ENCODE data around the gene COL25A1. TPM values are rescaled to one million over a fixed set of nuclear protein-coding genes. Genes with fewer than 3 reads are reported as not detected.
"Not testable (repeated sequence)": the region's sequence is repeated elsewhere in the genome, so short reads cannot be mapped to it uniquely, and the experiment has no call there.

COL25A1 gene
- total RNA-seq, 1 donor from 2014 or later = 0.73 TPM

DNA sequence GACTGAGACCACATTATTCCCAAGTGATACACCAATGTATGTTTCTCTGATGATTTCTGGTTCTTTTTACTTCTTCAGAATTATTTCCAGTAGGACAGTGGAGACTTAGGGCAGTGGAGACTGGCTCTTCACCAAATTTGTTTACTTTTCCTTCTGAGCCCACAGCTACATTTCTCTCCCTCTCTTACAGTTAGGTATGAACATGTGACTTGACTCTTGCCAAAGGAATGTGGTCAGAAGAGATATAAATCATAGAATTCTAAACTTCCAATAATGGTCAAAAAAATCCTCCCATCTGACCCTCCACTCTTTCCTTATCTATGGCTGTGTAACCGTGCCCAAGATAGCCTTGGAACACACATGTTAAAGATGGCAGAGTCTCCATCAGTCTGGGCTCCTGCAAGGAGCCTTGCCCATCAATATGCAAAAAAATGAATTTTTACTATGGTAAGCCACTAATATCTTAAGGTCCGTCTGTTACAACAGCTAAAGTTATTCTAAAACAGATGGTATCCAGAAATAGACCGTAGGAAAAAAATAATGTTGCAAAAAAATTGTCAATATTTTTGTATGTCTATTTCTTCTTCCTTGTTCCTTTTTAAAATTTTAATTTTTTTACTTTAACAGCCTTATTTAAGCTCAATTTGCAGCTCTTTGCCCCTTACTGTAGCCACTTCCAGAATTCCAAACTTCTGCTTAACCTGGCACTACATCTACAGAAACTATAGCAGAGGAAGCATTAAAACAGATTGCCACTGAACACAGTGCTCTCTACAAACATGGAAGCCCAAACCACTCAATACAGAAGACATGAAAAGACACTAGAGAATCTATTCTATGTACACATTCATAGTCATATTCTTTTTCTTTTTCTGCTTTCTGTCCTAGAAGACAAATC lies 260.7 kb downstream of the COL25A1 start:
- intact Hi-C loops (cut with DNase I) = no loop called here

DNA sequence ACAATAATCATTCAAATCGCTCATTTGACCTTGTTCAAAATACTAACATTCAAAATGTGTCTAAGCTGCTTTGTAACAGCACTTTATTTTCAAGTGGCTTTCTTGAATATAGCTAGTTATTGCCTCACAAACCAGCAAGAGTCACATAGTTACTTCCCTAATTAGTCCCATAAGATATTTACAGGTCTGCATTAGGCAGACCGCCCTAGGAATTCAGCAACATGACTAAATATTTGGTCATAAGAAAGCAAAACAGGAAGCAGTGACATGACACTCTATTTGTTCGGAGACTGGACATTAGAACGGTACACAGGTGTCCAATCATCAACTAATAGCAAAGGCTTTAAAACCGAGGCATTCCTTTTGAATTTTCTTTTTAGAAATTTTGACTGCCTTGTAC lies 262.0 kb downstream of the COL25A1 start:
- DNase-seq (ENCODE audit: missing footprints) (no peak), ATAC-seq (no peak)
- intact Hi-C loops (cut with DNase I) = no loop called here

More for the DNA sequence above, 260.7 kb downstream of the COL25A1 start:
- no peak for ATAC-seq
- DNase-seq (ENCODE audit: missing footprints) = no peak

DNA sequence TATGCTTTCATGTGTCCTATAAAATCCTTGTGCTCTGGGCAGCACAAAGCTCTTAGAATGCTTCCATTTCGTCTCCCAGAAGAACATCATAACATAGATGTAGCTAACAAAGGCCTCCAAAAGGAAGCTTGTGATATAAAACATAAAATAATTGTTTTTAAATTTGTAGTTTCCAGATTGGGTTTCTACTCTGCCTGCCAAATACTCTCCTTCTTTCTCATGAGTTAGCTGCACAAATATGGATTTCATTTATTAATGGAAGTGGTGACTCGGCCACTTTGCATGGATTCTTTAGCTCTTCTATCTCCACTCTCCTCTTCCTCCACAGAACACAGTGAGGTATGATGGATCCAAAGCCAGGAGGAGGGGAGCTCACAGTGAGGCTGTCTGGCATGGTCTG lies 265.4 kb downstream of the COL25A1 start:
- DNase-seq (ENCODE audit: missing footprints) (no peak), ATAC-seq (no peak)
- intact Hi-C loops (cut with DNase I) = no loop called here

DNA sequence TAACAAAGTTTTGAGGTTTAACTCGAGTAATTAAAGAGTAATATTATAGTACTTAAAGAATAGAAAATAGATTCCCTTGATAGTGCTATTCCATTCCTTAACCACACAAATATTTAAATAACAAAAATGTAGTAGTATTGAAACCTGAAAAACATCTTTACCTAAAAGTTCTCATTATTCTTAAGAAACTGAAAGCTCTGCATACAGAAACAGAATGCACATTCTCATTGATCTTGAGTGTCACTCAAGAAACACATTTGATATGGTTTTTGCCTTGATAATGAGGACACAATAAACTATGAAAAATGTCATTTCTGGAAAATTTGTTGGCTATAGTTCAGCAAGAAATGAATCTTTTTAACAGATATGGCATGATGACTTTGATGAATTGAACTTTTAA lies 268.5 kb downstream of the COL25A1 start:
- intact Hi-C loops (cut with DNase I) = no loop called here
- DNase-seq (ENCODE audit: missing footprints) (no peak), ATAC-seq (no peak)

DNA sequence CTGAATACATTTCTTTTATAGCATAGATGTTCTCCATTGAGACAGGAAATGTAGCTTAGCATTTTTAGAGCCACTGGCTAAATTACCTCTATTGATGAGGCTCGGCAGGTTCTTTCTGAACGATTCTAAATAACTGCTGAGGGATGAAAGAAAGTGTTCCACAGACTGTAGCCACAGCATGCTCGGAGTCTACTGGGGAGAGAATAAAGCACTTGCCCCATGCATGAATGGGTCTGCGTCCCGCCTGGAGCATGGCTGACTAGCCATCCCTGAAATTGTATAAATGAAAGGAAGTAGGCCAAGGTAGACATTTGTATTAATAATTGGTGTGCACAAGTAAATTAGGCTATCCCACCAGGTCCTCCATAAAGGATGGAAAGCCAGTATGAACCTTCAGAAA lies 269.8 kb downstream of the COL25A1 start:
- no peak for ATAC-seq
- intact Hi-C loops (cut with DNase I) = no loop called here
- DNase-seq (ENCODE audit: missing footprints) = no peak

DNA sequence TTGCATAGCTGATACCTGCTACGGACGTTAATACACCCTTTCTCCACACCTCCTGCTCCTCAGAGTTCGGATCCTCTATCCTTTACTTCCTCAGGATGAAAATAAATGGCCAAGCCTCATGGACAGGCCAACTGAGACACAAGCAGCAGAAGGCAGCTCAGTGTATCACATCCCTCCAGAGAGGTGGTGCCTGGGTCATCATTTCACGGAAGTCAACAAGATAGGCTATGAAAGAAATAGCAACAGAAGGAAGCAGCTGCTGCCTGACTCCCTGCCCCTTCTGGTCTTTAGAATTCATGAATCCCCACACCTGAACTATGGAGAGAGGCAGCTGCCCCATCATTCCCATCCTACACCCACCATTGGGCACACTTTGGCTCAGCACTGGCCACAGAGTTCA lies 272.5 kb downstream of the COL25A1 start:
- DNase-seq (ENCODE audit: missing footprints) = no peak
- intact Hi-C loops (cut with DNase I) = no loop called here

DNA sequence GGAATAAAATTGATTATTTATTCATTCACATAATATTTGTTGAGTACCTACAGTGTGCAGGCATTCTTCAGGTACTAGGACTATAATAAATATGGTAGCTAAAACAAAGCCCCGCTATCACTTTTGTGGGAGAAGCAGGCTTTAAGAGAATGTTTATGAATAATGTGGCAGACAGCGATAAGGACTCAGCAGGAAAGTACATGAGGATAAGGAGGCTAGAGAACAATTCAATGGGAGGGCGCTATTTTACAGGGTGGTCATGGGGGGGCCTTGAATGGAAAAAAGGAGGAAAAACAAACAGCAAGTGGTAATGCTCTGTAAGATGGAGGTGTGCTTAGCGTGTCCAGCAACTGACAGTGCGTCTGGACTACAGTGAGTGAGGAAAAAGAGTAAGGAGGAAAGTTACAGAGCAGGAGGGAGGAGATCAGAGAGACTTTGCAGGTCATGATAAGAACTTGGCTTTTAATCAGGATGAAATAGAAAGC lies 275.4 kb downstream of the COL25A1 start:
- DNase-seq (ENCODE audit: missing footprints) (no peak), ATAC-seq (no peak)
- intact Hi-C loops (cut with DNase I) = no loop called here

More for the DNA sequence above, 272.5 kb downstream of the COL25A1 start:
- no peak for ATAC-seq

DNA sequence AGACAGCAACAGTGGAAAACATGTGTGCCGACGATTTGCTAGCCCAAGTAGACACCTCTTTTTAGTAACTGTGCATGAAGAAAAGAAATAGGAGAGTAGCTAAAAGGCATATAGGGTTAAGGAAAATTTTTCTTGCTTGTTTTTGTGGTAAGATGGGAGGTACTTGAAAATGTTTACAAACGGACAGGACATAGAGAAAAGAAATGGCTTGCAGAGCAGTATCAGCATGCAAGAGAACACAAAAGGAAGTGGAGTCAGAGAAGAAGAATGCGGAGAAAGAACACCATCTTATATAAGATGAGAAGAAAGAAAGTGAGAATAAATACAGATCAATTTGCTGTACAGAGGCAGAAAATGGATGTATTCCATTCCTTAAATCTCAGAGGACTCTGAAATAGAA lies 275.9 kb downstream of the COL25A1 start:
- intact Hi-C loops (cut with DNase I) = no loop called here
- no peak for DNase-seq (ENCODE audit: missing footprints)
- no peak for ATAC-seq

DNA sequence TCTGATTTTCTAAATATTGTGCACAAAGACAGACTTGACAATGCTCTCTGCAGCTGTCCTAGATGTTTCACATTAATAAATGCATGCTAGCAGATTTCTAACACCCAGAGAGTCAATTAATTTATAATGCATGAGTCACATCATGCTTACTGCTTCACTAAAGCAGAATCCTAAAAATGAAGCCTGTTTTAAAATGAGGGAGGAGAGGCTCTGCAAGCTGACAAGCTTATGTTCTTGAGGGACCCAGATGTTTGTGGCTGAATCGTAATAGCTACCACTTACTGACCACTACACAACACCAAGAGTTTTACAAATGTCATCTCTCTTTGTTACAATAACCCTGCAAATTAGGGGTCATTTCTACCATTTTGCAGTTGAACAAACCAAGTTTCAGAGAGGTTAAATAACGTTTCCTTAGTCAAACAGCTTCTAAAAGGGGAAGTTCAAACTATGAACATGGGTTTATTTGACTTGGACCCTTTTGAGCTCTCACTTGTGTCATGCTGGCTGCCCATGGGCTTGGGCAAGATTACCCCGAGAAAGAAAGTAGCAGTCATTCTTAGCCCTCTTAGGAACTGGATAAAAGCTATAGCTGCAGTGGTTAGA lies 276.9 kb downstream of the COL25A1 start:
- DNase-seq (ENCODE audit: missing footprints) (no peak), ATAC-seq (no peak)
- intact Hi-C loops (cut with DNase I) = no loop called here

DNA sequence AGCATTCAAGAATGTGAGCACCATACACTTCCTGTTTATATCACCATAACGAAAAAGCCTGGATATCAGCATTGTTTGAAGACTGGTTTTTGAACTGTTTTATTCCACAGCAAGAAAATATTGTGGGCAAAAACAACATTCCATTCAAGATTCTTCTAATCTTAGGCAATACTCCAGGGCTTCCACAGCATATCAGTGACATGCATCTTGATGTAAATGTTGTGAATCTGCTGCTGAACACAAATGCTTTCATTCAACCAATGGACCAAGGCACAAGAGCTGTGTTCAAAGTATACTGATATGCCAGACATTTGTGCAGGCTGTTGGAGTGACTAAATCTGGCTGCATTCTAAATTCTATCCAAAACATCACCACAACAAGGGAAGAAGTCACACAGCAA lies 279.5 kb downstream of the COL25A1 start:
- ATAC-seq (no peak), DNase-seq (ENCODE audit: missing footprints) (no peak)
- intact Hi-C loops (cut with DNase I) = no loop called here

DNA sequence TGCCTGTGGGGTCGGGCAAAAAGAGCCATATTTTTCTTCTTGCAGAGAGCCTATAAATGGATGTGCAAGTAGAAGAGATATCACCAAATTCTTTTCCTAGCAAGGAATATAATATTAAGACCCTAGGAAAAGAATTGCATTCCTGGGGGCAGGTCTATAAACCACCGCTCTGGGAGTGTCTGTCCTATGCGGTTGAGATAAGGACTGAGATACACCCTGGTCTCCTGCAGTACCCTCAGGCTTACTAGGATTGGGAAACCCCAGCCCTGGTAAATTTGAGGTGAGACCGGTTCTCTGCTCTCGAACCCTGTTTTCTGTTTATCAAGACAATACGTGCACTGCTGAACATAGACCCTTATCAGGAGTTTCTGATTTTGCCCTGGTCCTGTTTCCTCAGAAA lies 280.8 kb downstream of the COL25A1 start:
- ATAC-seq; DNase-seq (ENCODE audit: missing footprints); intact Hi-C loops (cut with DNase I): not testable (repeated sequence)

DNA sequence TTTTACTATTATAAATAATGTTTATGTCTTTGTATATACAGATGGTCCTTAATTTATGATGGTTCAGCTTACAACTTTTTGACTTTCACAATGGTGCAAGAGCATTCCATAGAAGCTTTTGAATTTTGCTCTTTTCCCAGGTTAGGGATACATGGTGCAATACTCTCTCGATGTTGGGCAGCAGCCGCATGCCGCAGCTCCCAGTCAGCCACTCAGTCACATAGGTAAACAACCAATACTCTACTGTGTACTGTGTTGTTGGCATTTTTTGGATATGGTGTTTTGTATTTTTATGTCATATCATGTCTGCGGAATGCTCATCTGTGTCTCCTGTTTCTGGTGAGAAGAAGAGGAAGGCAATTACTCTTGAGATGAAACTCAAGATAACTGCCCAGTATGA lies 281.6 kb downstream of the COL25A1 start:
- intact Hi-C loops (cut with DNase I) = no loop called here
- DNase-seq (ENCODE audit: missing footprints) = no peak
- ATAC-seq = no peak

DNA sequence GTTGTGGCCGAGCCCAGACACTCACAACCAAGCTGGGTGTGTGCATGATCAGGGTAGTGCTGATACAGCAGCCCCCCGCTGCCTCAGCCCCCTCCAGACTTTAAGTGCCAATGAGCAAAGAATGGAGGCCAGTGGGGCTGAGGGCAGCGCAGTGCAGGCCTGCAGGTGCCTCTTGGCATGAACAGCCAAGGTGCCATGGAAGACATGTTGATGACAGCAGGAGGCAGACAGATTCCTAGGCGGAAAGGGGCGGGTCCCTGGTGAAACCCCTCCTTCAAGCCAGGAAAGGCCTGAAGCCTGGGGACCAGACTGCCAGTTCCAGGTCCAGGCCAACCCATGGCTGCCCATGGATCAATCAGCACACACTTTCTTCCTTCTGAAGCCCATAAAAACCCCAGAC lies 286.3 kb downstream of the COL25A1 start:
- intact Hi-C loops (cut with DNase I) = no loop called here
- ATAC-seq = no peak
- no peak for DNase-seq (ENCODE audit: missing footprints)

DNA sequence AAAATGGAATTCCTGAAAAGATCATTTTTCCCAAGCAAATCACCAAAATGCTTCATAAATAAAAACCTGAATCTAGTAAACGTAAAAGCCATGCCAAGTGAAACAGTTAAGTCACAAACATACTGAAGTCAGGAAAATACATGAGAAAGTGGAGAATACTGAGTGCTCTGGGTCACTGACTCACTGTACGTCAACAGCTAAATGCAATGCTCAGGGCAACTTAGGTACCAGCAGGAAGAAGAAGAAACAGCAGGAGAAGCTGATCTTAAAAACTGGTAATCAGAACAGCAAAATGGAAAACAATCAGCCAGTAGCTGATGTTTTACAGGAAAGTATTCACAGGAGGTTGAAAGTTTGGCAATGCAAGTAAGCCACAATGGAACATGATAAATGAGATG lies 287.0 kb downstream of the COL25A1 start:
- DNase-seq (ENCODE audit: missing footprints) (no peak), ATAC-seq (no peak)
- intact Hi-C loops (cut with DNase I) = no loop called here

DNA sequence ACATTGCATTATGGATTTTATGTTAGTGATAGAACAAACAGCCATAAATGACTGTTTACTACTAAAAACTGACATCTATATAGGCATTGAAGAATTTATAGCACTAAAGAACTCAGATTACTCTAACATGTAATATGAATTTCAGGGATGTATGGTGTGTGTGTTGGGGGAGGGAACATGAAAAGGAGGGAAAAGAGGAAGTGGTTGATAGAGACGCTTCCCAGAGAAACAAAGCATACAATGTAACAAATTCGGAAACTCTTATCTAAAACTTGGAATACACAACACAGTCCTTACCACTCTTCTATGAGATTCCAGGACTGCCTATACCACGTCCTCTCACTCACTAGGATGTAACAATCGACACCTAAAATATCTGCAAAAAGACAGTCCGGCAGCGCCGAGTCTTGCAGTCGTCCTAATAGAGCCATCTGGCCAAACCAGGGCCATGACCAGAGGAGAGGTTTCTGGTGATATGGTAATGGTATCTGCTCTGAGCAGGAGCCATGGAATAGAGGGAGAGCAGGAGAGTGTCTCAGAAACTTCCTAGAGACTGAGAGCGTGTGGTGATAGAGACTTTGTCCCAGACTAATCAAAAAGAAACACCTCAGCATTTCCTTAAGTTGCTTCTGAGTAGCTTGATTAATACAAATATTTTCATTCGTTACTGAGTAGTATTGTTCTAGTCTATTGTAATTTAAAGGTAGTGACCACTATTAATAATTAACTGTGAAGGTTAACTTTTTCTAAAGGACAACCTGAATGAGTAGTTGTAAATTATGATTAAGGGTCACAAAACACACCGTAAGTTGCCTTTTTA lies 287.7 kb downstream of the COL25A1 start:
- DNase-seq (ENCODE audit: missing footprints) = no peak
- intact Hi-C loops (cut with DNase I) = no loop called here
- no peak for ATAC-seq

DNA sequence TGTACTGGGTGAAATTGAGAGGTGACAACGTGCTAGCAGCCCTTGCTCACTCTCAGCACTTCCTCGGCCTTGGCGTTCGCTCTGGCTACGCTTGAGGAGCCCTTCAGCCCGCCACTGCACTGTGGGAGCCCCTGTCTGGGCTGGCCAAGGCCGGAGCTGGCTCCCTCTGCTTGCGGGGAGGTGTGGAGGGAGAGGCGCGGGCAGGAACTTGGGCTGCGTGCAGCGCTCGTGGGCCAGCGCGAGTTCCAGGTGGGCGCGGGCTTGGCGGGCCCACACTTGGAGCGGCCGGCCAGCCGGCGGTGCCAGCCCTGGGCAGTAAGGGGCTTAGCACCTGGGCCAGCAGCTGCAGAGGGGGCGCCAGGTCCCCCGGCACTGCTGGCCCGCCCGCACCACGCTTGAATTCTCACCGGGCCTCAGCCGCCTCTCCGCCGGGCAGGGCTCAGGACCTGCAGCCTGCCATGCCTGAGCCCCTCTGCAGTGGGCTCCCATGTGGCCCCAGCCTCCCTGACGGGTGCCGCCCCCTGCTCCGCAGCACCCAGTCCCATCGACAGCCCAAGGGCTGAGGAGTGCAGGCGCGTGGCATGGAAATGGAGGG lies 290.1 kb downstream of the COL25A1 start:
- intact Hi-C loops (cut with DNase I) = no loop called here
- ATAC-seq = no peak
- DNase-seq (ENCODE audit: missing footprints) = no peak

DNA sequence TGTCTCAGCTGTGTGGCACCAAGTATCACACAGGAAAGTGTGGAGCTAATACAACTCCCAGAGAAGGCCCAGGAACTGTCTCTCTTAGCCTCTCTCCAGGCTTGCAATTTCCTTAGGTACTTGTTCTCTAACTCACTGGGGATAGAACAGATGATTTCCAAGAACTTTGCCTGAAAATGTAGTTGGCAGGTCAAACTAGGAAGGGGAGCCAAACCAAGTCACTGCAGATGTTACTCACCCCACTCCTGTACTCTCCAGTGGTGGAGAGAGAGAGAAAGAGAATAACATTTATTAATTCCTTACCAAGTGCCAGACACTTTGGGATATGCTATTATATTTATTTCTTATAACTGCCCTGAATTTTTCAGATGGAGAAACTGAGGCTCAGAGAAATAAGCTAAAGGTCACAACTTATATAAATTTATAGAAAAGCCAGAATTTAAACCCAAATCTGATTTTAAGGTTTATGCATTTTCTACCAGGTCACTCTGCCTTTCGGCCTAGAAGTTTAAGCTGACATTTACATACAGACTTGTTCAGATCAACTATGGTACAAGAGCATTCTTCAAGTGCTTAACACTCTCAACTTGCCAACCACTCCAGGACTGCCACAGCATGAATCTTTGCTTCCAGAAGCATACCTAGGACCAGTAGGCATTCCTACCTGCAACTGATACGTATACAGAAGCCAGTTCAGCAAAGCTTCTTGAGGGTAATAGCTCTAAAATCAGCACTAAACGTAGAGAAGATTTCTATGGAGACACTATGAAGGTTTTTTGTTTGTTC lies 291.0 kb downstream of the COL25A1 start:
- intact Hi-C loops (cut with DNase I) = no loop called here
- ATAC-seq (no peak), DNase-seq (ENCODE audit: missing footprints) (no peak)

DNA sequence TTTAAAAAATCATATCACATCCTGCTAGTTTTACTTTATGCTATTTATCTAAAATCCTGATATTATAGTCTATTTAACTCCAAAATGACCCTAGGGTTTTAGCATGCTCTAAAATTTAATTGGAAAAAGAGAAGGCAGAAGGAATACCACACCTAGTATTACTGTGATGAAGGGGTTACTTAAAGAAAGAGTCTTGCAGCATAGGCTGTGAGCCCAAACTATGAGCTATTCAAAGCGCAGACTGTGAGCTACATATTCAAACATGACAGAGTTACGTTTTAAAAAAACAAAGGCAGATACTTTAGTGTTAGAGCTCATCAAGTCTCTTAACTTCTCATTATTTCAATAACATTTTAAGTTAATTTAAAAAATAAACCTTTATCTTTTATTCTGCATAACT lies 291.9 kb downstream of the COL25A1 start:
- intact Hi-C loops (cut with DNase I) = no loop called here
- DNase-seq (ENCODE audit: missing footprints) (no peak), ATAC-seq (no peak)

All from Right ventricle myocardium inferior (tissue), 1 donor.